Subcutaneous abdominal adipose tissue (tissue), 5 donors: ENCODE data around the gene KCNIP4.

Source experiments
- H3K27ac ChIP-seq: one replicate; pipeline ENCODE4 v1.7.0; 2013; ENCODE audit warnings: low read depth, mild to moderate bottlenecking, inconsistent platforms, low read length, moderate library complexity
- H3K27me3 ChIP-seq, 5 donors: one replicate each; pipeline ENCODE4 v1.7.0; 2013; ENCODE audit warnings: low read length in 5 of 5, inconsistent platforms in 1 of 5; ENCODE audit not compliant: control insufficient read depth in 5 of 5, insufficient read depth in 4 of 5
- H3K36me3 ChIP-seq, 5 donors: one replicate each; pipeline ENCODE4 v1.7.0; 2013; ENCODE audit warnings: low read length in 5 of 5; ENCODE audit not compliant: control insufficient read depth in 5 of 5, insufficient read depth in 5 of 5
- H3K4me1 ChIP-seq, 5 donors: one replicate each; pipeline ENCODE4 v1.7.0; 2013; ENCODE audit warnings: low read length in 5 of 5, mild to moderate bottlenecking in 3 of 5, moderate library complexity in 1 of 5; ENCODE audit not compliant: control insufficient read depth in 5 of 5, insufficient read depth in 5 of 5
- H3K4me3 ChIP-seq, 5 donors: one replicate each; pipeline ENCODE4 v1.7.0; 2013; ENCODE audit warnings: low read length in 5 of 5, low read depth in 1 of 5
- H3K9ac ChIP-seq, 5 donors: one replicate each; pipeline ENCODE4 v1.7.0; 2013; ENCODE audit warnings: low read length in 5 of 5, mild to moderate bottlenecking in 4 of 5, moderate library complexity in 3 of 5
- H3K9me3 ChIP-seq, 5 donors: one replicate each; pipeline ENCODE4 v1.7.0; 2013; ENCODE audit warnings: low read length in 5 of 5; ENCODE audit not compliant: control insufficient read depth in 5 of 5
- donor health status: healthy.
- donor health status: healthy.
- donor health status: healthy.
- donor health status: healthy.
- donor health status: healthy.

The KCNIP4 gene

GRCh38 chr4:21205821-21206531, 742.6 kb downstream of the KCNIP4 start:
- Histone ChIP-seq H3K36me3 (no peaks in the 10 kb centered on the region), H3K4me3 (no peak overlapping the region), H3K27ac (no peak overlapping the region), H3K9ac (no peak overlapping the region), H3K4me1 (no peaks in the 10 kb centered on the region), H3K9me3 (peaks cover 0 to 2% (median 0%) of the 10 kb centered on the region in 5 donors), H3K27me3 (no peaks in the 10 kb centered on the region)

DNA sequence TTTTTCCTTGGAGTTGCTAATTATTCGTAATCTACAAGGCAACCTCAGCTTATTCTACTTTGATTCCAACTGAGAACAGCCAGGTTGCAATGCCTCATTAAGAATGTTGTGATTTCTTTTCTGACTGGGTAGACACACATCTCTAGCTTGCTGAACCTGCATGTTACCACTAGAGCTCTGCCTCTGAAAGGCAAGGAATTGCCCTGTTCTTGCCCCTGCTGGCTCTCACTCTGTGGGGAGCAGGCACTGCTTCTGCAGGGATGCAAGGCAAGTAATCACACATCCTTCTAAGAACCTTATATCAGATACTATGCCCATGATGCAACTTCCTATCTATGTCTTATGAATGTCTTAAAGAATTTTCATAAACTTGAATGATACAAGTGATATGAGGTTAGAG, 745.2 kb downstream of the KCNIP4 start:
- Histone ChIP-seq H3K4me3 (no peak overlapping the region), H3K27me3 (no peaks in the 10 kb centered on the region), H3K4me1 (no peaks in the 10 kb centered on the region), H3K9ac (no peak overlapping the region), H3K36me3 (no peaks in the 10 kb centered on the region), H3K9me3 (peaks cover 0 to 2% (median 0%) of the 10 kb centered on the region in 5 donors), H3K27ac (no peak overlapping the region)

DNA sequence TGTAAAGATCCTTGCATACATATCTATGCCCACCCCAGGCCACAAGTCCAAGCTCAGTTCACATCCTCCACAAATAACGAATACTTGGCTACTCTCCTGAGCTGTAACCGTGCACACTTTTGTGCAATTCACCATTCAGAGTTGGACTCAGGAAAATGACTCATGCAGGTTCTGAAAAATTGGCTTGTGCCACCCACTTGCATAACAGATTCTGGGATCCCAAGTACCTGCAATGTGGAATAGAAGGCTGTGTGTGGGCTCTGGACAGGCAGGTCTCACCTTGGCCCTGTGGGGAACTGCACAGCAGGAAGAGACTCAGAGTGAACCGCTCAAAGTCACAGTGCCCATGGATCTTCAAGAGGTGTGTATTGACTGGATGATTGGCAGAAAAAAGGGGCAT, 745.6 kb downstream of the KCNIP4 start:
- Histone ChIP-seq H3K4me3 (no peak overlapping the region), H3K9me3 (peaks cover 0 to 2% (median 0%) of the 10 kb centered on the region in 5 donors), H3K36me3 (no peaks in the 10 kb centered on the region), H3K4me1 (no peaks in the 10 kb centered on the region), H3K9ac (no peak overlapping the region), H3K27me3 (no peaks in the 10 kb centered on the region), H3K27ac (no peak overlapping the region)

DNA sequence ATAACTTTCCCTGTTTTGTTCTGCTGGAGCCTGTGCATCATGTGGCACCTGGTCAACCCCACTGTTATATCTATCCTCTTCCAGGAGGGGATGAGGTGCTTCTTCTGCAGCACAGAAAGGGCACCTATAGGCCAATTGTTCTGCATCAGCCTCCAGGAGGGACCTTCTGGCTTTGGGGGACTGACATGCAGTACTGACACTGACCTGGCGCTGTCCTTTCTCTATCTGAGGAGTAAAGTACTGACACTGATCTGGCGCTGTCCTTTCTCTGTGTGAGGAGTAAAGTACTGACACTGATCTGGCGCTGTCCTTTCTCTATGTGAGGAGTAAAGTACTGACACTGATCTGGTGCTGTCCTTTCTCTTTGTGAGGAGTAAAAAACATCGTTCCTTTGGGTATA, 749.9 kb downstream of the KCNIP4 start:
- no peak overlapping the region for H3K9ac ChIP-seq
- H3K4me3 ChIP-seq, result no peak overlapping the region
- no peaks in the 10 kb centered on the region for H3K4me1 ChIP-seq
- no peaks in the 10 kb centered on the region for H3K36me3 ChIP-seq
- peaks cover 0 to 2% (median 0%) of the 10 kb centered on the region in 5 donors for H3K9me3 ChIP-seq
- no peaks in the 10 kb centered on the region for H3K27me3 ChIP-seq
- no peak overlapping the region for H3K27ac ChIP-seq

DNA sequence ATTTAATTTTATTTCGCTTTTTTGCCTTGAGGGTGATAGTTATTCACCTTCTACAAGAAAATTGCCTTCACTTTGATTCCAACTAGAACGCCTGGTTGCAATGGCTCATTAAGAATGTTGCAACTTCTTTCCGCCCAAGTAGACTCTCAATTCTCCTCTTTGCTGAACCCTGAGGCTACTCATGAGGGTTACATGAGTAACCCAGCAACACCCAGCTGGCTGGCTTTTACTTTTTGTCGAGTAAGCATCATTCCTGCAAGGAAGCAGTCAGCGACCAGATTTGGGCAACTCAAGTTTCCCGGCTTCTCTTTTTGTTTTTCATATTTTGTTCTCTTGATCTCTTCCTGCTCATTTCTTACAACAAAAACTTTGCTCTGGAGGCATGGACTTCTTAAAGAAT, 752.9 kb downstream of the KCNIP4 start:
- Histone ChIP-seq H3K27me3 (no peaks in the 10 kb centered on the region), H3K9me3 (no peaks in the 10 kb centered on the region), H3K4me1 (no peaks in the 10 kb centered on the region), H3K9ac (no peak overlapping the region), H3K27ac (no peak overlapping the region), H3K36me3 (no peaks in the 10 kb centered on the region), H3K4me3 (no peak overlapping the region)

- Histone ChIP-seq H3K9ac (no peak overlapping the region), H3K36me3 (no peaks in the 10 kb centered on the region), H3K27ac (no peak overlapping the region), H3K4me3 (no peak overlapping the region), H3K4me1 (no peaks in the 10 kb centered on the region), H3K27me3 (no peaks in the 10 kb centered on the region), H3K9me3 (no peaks in the 10 kb centered on the region)
These were observed 756.2 kb downstream of the KCNIP4 start for GRCh38 chr4:21192367-21192766.

DNA sequence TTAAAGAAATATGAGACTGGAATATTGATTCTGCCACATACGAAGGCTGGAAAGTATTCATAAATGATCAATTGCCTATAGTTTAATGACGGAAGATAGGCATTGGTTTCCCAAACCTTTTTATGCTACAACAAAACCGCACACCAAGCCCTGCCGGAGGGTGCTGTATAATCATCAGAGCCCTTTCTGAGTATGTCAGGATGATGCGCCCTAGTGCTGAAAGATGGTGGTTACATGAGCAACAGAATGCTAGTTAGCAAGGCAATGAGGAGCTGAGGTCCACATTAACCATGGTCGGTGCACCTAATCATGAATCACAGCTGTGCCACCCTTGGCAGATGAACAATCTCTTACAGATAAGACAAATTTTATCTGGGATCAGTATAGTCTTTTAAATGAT, 757.3 kb downstream of the KCNIP4 start:
- no peak overlapping the region for H3K9ac ChIP-seq
- H3K9me3 ChIP-seq, result no peaks in the 10 kb centered on the region
- H3K4me1 ChIP-seq, result no peaks in the 10 kb centered on the region

GRCh38 chr4:21184788-21185187, 763.8 kb downstream of the KCNIP4 start:
- no peaks in the 10 kb centered on the region for H3K27me3 ChIP-seq
- no peak overlapping the region for H3K27ac ChIP-seq
- no peaks in the 10 kb centered on the region for H3K36me3 ChIP-seq
- H3K9ac ChIP-seq, result no peak overlapping the region
- H3K4me1 ChIP-seq, result no peaks in the 10 kb centered on the region
- H3K9me3 ChIP-seq, result no peaks in the 10 kb centered on the region
- H3K4me3 ChIP-seq, result no peak overlapping the region

More for the DNA sequence above, 757.3 kb downstream of the KCNIP4 start:
- H3K4me3 ChIP-seq, result no peak overlapping the region
- H3K27ac ChIP-seq, result no peak overlapping the region
- H3K36me3 ChIP-seq, result no peaks in the 10 kb centered on the region
- H3K27me3 ChIP-seq, result no peaks in the 10 kb centered on the region

DNA sequence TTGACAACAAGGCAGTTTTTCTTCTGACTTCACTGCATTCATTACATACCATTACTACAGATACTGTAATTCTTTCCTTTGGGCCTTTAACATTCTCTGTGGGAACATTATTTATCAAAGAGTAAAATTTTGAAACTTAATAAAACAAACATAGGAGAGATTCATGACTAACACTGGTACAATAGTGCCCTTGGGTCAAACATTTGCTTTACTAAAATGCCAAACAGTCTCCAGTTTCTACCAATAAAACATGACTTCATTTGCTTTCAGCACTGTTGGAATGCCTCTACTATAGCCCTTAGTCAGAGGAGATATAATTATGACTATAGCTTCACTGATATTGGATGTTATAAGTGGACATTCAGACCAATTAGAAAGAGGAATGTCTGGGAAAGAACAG, 766.9 kb downstream of the KCNIP4 start:
- no peaks in the 10 kb centered on the region for H3K4me1 ChIP-seq
- H3K4me3 ChIP-seq, result no peak overlapping the region
- H3K27me3 ChIP-seq, result no peaks in the 10 kb centered on the region

DNA sequence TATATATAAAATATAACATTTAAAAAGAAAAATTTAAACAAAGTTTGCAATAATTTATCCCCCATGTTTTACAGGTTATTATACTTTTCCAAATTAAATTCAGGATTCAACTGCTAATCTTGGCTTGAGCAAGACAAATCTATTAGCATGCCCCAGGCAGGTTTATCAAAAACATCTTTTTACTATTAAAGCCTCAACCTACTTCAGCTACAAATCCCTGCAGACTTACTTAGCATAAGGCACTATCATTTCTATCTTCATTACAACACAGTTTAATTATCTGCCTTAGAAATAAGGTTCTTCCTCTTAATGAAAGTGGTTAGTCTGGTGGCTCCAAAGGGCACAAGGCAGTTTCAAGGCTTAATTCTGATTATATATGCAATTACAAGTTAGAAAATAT, 770.7 kb downstream of the KCNIP4 start:
- Histone ChIP-seq H3K9ac (no peak overlapping the region), H3K4me1 (no peaks in the 10 kb centered on the region), H3K27me3 (no peaks in the 10 kb centered on the region), H3K9me3 (no peaks in the 10 kb centered on the region), H3K27ac (no peak overlapping the region), H3K4me3 (no peak overlapping the region), H3K36me3 (no peaks in the 10 kb centered on the region)

More for the DNA sequence above, 766.9 kb downstream of the KCNIP4 start:
- Histone ChIP-seq H3K27ac (no peak overlapping the region), H3K36me3 (no peaks in the 10 kb centered on the region), H3K9ac (no peak overlapping the region), H3K9me3 (no peaks in the 10 kb centered on the region)
